HAP-1 (cell line): ENCODE measurements around the gene SYDE2.
"Not testable (repeated sequence)": the region's sequence is repeated elsewhere in the genome, so short reads cannot be mapped to it uniquely, and the experiment has no call there.

ENCODE experiments used
- DNase-seq, 2 experiments: peaks; one replicate each; pipeline ENCODE4 v3.0.0-alpha.2; 2016 to 2020; ENCODE audit warnings: low spot score in 2 of 2
- H3K27me3 ChIP-seq: fragments of 250-450 bp; sonication (Bioruptor Pico); 2 replicates; pipeline ENCODE4 v1.5.1; 2020; ENCODE audit warnings: low read depth, mild to moderate bottlenecking, moderate library complexity
- H3K36me3 ChIP-seq: fragments of 250-450 bp; sonication (Bioruptor Pico); replicated peaks from 2 replicates; pipeline ENCODE4 v1.5.1; 2020; ENCODE audit warnings: mild to moderate bottlenecking
- H3K4me1 ChIP-seq: fragments of 250-450 bp; sonication (Bioruptor Pico); 2 replicates; pipeline ENCODE4 v1.5.1; 2020; ENCODE audit warnings: mild to moderate bottlenecking
- H3K4me3 ChIP-seq: fragments of 250-450 bp; sonication (Bioruptor Pico); 2 replicates; pipeline ENCODE4 v1.5.1; 2020; ENCODE audit warnings: mild to moderate bottlenecking, moderate library complexity
- H3K9me3 ChIP-seq: fragments of 250-450 bp; sonication (Bioruptor Pico); 2 replicates; pipeline ENCODE4 v1.5.1; 2020; ENCODE audit warnings: mild to moderate bottlenecking, moderate library complexity
- in situ Hi-C: fragments of 300-500 bp; cut with MboI; formaldehyde crosslinking; loops from 3 replicates; pipeline ENCODE4 v1.14.3; 2020; ENCODE audit warnings: low sequenced_read_pairs, inconsistent platforms, mixed read lengths

Gene SYDE2

GRCh38 chr1:85174503-85174902 is 26.3 kb downstream of the SYDE2 start:
- H3K27me3 ChIP-seq = no peaks in the 10 kb centered on the region
- H3K9me3 ChIP-seq = no peaks in the 10 kb centered on the region
- peaks cover 6% of the 10 kb centered on the region for H3K4me1 ChIP-seq
- DNase-seq = no peak
- H3K4me3 ChIP-seq = no peak overlapping the region
- H3K36me3 ChIP-seq = peaks cover 18% of the 10 kb centered on the region
- in situ Hi-C loops = no loop called here

DNA sequence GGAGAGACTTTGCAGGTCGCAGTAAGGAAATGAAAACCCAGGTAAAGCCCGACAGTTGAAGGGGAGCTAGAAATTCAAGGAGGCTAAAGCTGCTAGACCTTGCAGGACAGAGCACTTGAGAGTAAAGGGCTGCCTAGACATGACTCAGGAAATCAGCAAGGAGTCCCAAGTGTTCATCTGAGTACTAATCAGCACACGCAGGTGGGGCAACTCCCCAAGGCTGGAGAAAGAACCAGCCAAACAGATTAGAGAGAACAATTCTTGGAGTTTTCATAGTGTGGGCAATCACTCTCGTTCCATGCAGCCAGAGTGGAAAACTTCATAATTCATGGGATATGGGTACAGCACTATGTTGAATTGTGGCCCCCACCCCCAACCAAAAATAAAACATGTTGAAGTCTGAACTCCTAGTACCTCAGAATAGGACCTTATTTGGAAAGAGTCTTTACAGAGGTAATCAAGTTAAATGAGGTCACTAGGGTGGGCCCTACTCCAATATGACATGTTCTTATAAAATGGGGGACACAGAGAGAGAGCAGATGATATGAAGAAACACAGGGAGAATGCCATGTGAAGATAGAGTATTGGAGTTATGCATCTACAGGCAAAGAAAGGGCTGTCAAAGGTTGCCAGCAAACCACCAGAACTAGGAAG is 28.0 kb downstream of the SYDE2 start:
- no peak for DNase-seq
- in situ Hi-C loops = no loop called here
- no peaks in the 10 kb centered on the region for H3K4me1 ChIP-seq
- no peaks in the 10 kb centered on the region for H3K27me3 ChIP-seq
- H3K4me3 ChIP-seq = no peak overlapping the region
- no peaks in the 10 kb centered on the region for H3K9me3 ChIP-seq
- H3K36me3 ChIP-seq = peaks cover 19% of the 10 kb centered on the region

GRCh38 chr1:85171721-85172120 is 29.1 kb downstream of the SYDE2 start:
- in situ Hi-C loops = no loop called here
- Histone ChIP-seq H3K9me3 (no peaks in the 10 kb centered on the region), H3K36me3 (peaks cover 10% of the 10 kb centered on the region), H3K4me1 (no peaks in the 10 kb centered on the region), H3K27me3 (no peaks in the 10 kb centered on the region), H3K4me3 (no peak overlapping the region)
- DNase-seq = no peak

- H3K36me3 ChIP-seq = peaks cover 16% of the 10 kb centered on the region
- H3K4me1 ChIP-seq = no peaks in the 10 kb centered on the region
- no peaks in the 10 kb centered on the region for H3K9me3 ChIP-seq
- in situ Hi-C loops = no loop called here
- no peak overlapping the region for H3K4me3 ChIP-seq
- DNase-seq = no peak
- no peaks in the 10 kb centered on the region for H3K27me3 ChIP-seq
Observed at GRCh38 chr1:85168884-85169283, 31.9 kb downstream of the SYDE2 start.

GRCh38 chr1:85166351-85166750 is 34.5 kb downstream of the SYDE2 start:
- no peaks in the 10 kb centered on the region for H3K4me1 ChIP-seq
- no peak overlapping the region for H3K4me3 ChIP-seq
- H3K27me3 ChIP-seq = no peaks in the 10 kb centered on the region
- in situ Hi-C loops = no loop called here
- H3K9me3 ChIP-seq = no peaks in the 10 kb centered on the region
- peaks cover 21% of the 10 kb centered on the region for H3K36me3 ChIP-seq
- DNase-seq = no peak

- Histone ChIP-seq H3K4me3 (no peak overlapping the region), H3K27me3 (no peaks in the 10 kb centered on the region), H3K4me1 (peaks cover 11% of the 10 kb centered on the region), H3K36me3 (peaks cover 8% of the 10 kb centered on the region), H3K9me3 (no peaks in the 10 kb centered on the region)
- no peak for DNase-seq
- in situ Hi-C loops = no loop called here
Observed at GRCh38 chr1:85158910-85159309, 41.9 kb downstream of the SYDE2 start.

GRCh38 chr1:85157436-85157835 is 43.4 kb downstream of the SYDE2 start:
- DNase-seq = peak in 1 of 2 experiments; percentile 72
- H3K4me1 ChIP-seq = peaks cover 11% of the 10 kb centered on the region
- no peak overlapping the region for H3K4me3 ChIP-seq
- peaks cover 3% of the 10 kb centered on the region for H3K36me3 ChIP-seq
- H3K27me3 ChIP-seq = no peaks in the 10 kb centered on the region
- in situ Hi-C loops = no loop called here
- H3K9me3 ChIP-seq = no peaks in the 10 kb centered on the region

DNA sequence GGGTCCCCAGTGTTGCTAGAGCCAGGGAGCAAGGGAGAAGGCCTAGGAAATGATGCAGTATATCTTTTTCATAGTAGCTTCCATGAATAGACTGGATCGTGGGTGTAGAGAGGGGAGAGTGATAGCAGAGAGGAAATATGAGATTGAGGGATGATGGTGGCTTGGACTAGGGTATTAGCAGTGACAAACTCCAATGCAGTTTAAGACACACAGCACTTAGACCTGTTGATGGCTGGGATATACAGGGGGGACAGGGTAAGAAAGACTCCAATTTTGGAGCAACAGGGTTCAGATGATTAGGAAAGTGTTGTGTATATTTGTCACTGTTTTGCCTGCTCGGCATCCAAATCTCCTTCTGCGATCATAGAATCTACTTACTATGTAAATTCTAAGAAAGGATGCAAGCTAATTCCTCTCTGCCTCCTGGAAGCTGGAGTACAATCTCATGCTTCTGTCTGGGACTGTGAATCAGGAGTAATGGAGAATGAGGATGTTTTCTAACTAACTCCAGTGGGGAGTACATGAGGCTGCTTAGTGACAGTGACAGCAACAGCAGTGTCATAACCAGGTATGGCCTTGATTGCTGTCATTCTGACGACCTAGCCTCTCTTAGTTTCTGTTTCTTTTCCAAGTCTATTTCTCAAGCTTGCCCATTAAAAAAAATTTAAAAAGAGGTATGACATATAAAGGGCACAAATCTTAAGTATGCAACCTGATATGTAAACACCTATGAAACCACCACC is 47.5 kb downstream of the SYDE2 start:
- H3K4me3 ChIP-seq = no peak overlapping the region
- H3K4me1 ChIP-seq = peaks cover 8% of the 10 kb centered on the region
- no peak for DNase-seq
- H3K27me3 ChIP-seq = no peaks in the 10 kb centered on the region
- in situ Hi-C loops = no loop called here
- no peaks in the 10 kb centered on the region; the same call in none of the 2 replicates for H3K36me3 ChIP-seq
- H3K9me3 ChIP-seq = no peaks in the 10 kb centered on the region

DNA sequence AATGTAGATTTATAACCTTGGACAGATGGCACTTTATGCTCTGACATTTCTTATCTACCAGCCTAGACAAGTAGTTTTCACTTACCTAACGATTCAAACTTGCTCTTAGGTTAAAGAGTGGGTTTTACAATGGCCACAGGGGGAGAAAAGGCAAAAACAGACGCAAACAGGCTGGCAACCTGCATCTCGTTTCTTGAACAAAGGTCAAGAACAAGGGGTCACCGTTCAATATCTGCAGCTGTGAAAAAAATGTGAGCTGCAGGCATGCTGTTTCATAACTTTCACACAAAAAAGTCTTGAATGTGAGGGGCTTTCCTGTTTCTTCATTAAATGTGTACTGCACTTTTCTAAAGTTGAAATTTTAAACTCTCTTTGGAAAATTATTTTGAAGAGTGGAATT is 49.4 kb downstream of the SYDE2 start:
- DNase-seq = no peak

GRCh38 chr1:85149805-85150204 is 51.0 kb downstream of the SYDE2 start:
- no peaks in the 10 kb centered on the region for H3K36me3 ChIP-seq
- in situ Hi-C loops = no loop called here
- no peak for DNase-seq
- no peaks in the 10 kb centered on the region for H3K9me3 ChIP-seq
- H3K4me3 ChIP-seq = no peak overlapping the region
- H3K27me3 ChIP-seq = no peaks in the 10 kb centered on the region
- H3K4me1 ChIP-seq = peaks cover 19% of the 10 kb centered on the region

More for the DNA sequence above, 49.4 kb downstream of the SYDE2 start:
- H3K27me3 ChIP-seq = no peaks in the 10 kb centered on the region
- no peak overlapping the region for H3K4me3 ChIP-seq
- H3K4me1 ChIP-seq = peaks cover 12% of the 10 kb centered on the region
- H3K36me3 ChIP-seq = no peaks in the 10 kb centered on the region; the same call in 1 of the 2 replicates
- in situ Hi-C loops = no loop called here
- H3K9me3 ChIP-seq = no peaks in the 10 kb centered on the region

- in situ Hi-C loops = no loop called here
- no peak overlapping the region for H3K4me3 ChIP-seq
- H3K9me3 ChIP-seq = no peaks in the 10 kb centered on the region
- peaks cover 24% of the 10 kb centered on the region for H3K4me1 ChIP-seq
- H3K36me3 ChIP-seq = no peaks in the 10 kb centered on the region
- H3K27me3 ChIP-seq = no peaks in the 10 kb centered on the region
- no peak for DNase-seq
Observed at GRCh38 chr1:85148524-85149250, 52.1 kb downstream of the SYDE2 start.

- Histone ChIP-seq H3K4me1 (peaks cover 24% of the 10 kb centered on the region), H3K36me3 (no peaks in the 10 kb centered on the region), H3K4me3 (no peak overlapping the region), H3K27me3 (no peaks in the 10 kb centered on the region), H3K9me3 (no peaks in the 10 kb centered on the region)
- DNase-seq = no peak
- in situ Hi-C loops = no loop called here
Observed at GRCh38 chr1:85146972-85147359, 53.9 kb downstream of the SYDE2 start.

DNA sequence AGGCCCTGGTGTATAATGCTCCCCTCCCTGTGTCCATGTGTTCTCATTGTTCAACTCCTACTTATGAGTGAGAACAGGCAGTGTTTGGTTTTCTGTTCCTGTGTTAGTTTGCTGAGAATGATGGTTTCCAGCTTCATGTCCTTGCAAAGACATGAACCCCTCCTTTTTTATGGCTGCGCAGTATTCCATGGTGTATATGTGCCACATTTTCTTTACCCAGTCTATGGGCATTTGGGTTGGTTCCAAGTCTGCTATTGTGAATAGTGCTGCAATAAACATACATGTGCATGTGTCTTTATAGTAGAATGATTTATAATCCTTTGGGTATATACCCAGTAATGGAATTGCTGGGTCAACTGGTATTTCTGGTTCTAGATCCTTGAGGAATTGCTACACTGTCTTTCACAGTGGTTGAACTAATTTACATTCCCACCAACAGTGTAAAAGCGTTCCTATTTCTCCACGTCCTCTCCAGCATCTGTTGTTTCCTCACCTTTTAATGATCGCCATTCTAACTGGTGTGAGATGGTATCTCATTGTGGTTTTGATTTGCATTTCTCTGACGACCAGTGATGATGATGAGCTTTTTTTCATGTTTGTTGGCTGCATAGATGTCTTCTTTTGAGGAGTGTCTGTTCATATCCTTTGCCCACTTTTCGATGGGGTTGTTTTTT is 54.4 kb downstream of the SYDE2 start:
- H3K27me3 ChIP-seq, DNase-seq, H3K36me3 ChIP-seq, in situ Hi-C loops, H3K4me3 ChIP-seq, H3K9me3 ChIP-seq: not testable (repeated sequence)
- H3K4me1 ChIP-seq = peaks cover 24% of the 10 kb centered on the region
